Gastroesophageal sphincter (tissue), 4 donors: ENCODE measurements around the gene SUV39H2. TPM values are rescaled to one million over a fixed set of nuclear protein-coding genes. Genes with fewer than 3 reads are reported as not detected.
"Not testable (repeated sequence)": the region's sequence is repeated elsewhere in the genome, so short reads cannot be mapped to it uniquely, and the experiment has no call there.

Experiments used
- ATAC-seq: fragments of 150-250 bp; one replicate; pipeline ENCODE4 v1.9.1; 2016; ENCODE audit warnings: mild to moderate bottlenecking, moderate library complexity
- H3K27ac ChIP-seq, 4 donors: fragments of 200-600 bp; sonication (generic) in 3 of 4; 1 replicate in 3 of 4; 2 replicates in 1 of 4; pipeline ENCODE4 v1.5.1; 2016 to 2019
- H3K27me3 ChIP-seq: fragments of 200-600 bp; sonication (generic); one replicate; pipeline ENCODE4 v1.5.1; 2019
- H3K36me3 ChIP-seq, 2 donors: fragments of 200-600 bp; sonication (generic); one replicate each; pipeline ENCODE4 v1.5.1; 2019; ENCODE audit warnings: control low read depth in 1 of 2
- H3K4me1 ChIP-seq, 3 donors: fragments of 200-600 bp; sonication (generic); 1 replicate in 2 of 3; 2 replicates in 1 of 3; pipeline ENCODE4 v1.5.1; 2016 to 2019; ENCODE audit warnings: control low read depth in 2 of 3
- H3K4me3 ChIP-seq, 2 donors: fragments of 200-600 bp; sonication (generic); one replicate each; pipeline ENCODE4 v1.5.1; 2019; ENCODE audit warnings: mild to moderate bottlenecking in 1 of 2, moderate library complexity in 1 of 2
- H3K9me3 ChIP-seq, 3 donors: fragments of 200-600 bp; sonication (generic); one replicate each; pipeline ENCODE4 v1.5.1; 2017 to 2019; ENCODE audit warnings: control low read depth in 2 of 3
- CTCF ChIP-seq, 4 experiments: fragments of 200-600 bp in 2 of 4; fragments of 450-650 bp in 2 of 4; sonication (generic) in 1 of 4; IDR thresholded peaks; one replicate each; pipeline ENCODE4 v1.5.1; 2017 to 2019; ENCODE audit warnings: antibody characterized with exemption in 4 of 4, mild to moderate bottlenecking in 2 of 4, moderate library complexity in 2 of 4
- EP300 ChIP-seq: sonication (generic); formaldehyde crosslinking; IDR thresholded peaks from one replicate; pipeline ENCODE4 v1.6.1; 2017; ENCODE audit warnings: antibody characterized with exemption, mild to moderate bottlenecking
- POLR2A ChIP-seq, 2 donors: fragments of 450-650 bp; IDR thresholded peaks; one replicate each; pipeline ENCODE4 v1.6.1; 2017; ENCODE audit warnings: antibody characterized with exemption in 2 of 2, mild to moderate bottlenecking in 2 of 2, moderate library complexity in 1 of 2
- POLR2AphosphoS5 ChIP-seq: sonication (generic); formaldehyde crosslinking; IDR thresholded peaks from one replicate; pipeline ENCODE4 v1.6.1; 2017; ENCODE audit warnings: antibody characterized with exemption
- WGBS, 2 donors: methylation state at CpG; one replicate each; pipeline ENCODE4 v1.1.5; 2018; ENCODE audit warnings: low coverage in 1 of 2; 5-methylcytosine and 5-hydroxymethylcytosine counted together
- total RNA-seq, 4 donors: library from RNA; depleted of rRNA; stranded (reverse); fragments of >200 nt; gene quantifications; one replicate each; pipeline ENCODE4 v1.1.0, GENCODE V29; 2016

The SUV39H2 gene
- total RNA-seq, 4 donors from 2014 or later = 4.4 to 6.2 (median 5.1) TPM

- Histone ChIP-seq H3K4me3 (no peak overlapping the region), H3K9me3 (no peaks in the 10 kb centered on the region), H3K4me1 (no peaks in the 10 kb centered on the region), H3K27me3 (no peaks in the 10 kb centered on the region), H3K36me3 (peaks cover 0 to 100% of the 10 kb centered on the region in 2 donors), H3K27ac (no peak overlapping the region)
- ATAC-seq = no peak
- WGBS, 2 donors = 96 to 97% methylated on average over 12 to 13 of the region's 13 CpGs
- TF ChIP-seq CTCF (IDR thresholded peaks at IDR 0.05) = no peak
- no peak for TF ChIP-seq POLR2A (IDR thresholded peaks at IDR 0.05)
- no peak for TF ChIP-seq POLR2AphosphoS5
- no peak for TF ChIP-seq EP300
Measured at GRCh38 chr10:14926722-14927416, 48.2 kb downstream of the SUV39H2 start.

- Histone ChIP-seq H3K4me3 (no peak overlapping the region), H3K4me1 (no peaks in the 10 kb centered on the region), H3K27me3 (no peaks in the 10 kb centered on the region), H3K27ac (no peak overlapping the region), H3K9me3 (no peaks in the 10 kb centered on the region), H3K36me3 (peaks cover 0 to 100% of the 10 kb centered on the region in 2 donors)
- ATAC-seq = no peak
- WGBS, 2 donors = 92 to 94% methylated on average over 10 of the region's 10 CpGs
- TF ChIP-seq POLR2A (IDR thresholded peaks at IDR 0.05) (no peak), CTCF (IDR thresholded peaks at IDR 0.05) (no peak), POLR2AphosphoS5 (no peak), EP300 (no peak)
Measured at GRCh38 chr10:14930610-14931009, 51.9 kb downstream of the SUV39H2 start.

GRCh38 chr10:14936584-14936983 lies 57.9 kb downstream of the SUV39H2 start:
- WGBS, 2 donors = 67% methylated on average over 1 of the region's 2 CpGs; no CpG with 5 or more reads in 1 of the 2 donors
- Histone ChIP-seq H3K27me3 (no peaks in the 10 kb centered on the region), H3K4me3 (no peak overlapping the region), H3K36me3 (peaks cover 0 to 77% of the 10 kb centered on the region in 2 donors), H3K27ac (no peak overlapping the region), H3K4me1 (no peaks in the 10 kb centered on the region), H3K9me3 (no peaks in the 10 kb centered on the region)
- TF ChIP-seq EP300 = no peak
- no peak for TF ChIP-seq CTCF (IDR thresholded peaks at IDR 0.05)
- TF ChIP-seq POLR2AphosphoS5 = no peak
- no peak for TF ChIP-seq POLR2A (IDR thresholded peaks at IDR 0.05)
- no peak for ATAC-seq

GRCh38 chr10:14938971-14939370 lies 60.3 kb downstream of the SUV39H2 start:
- peaks cover 0 to 76% of the 10 kb centered on the region in 2 donors for H3K36me3 ChIP-seq
- no CpG with 5 or more reads among the region's 5 CpGs for WGBS, 2 donors
- ATAC-seq, H3K4me3 ChIP-seq, H3K27ac ChIP-seq, H3K27me3 ChIP-seq, H3K9me3 ChIP-seq, H3K4me1 ChIP-seq: not testable (repeated sequence)

- not testable (repeated sequence) for H3K27me3 ChIP-seq, ATAC-seq, H3K4me1 ChIP-seq, H3K9me3 ChIP-seq, H3K27ac ChIP-seq, H3K4me3 ChIP-seq
- WGBS, 2 donors = 93 to 100% methylated on average over 1 to 7 of the region's 17 CpGs
- H3K36me3 ChIP-seq = peaks cover 0 to 81% of the 10 kb centered on the region in 2 donors
Measured at GRCh38 chr10:14942147-14942949, 63.7 kb downstream of the SUV39H2 start.

GRCh38 chr10:14942950-14943338 lies 64.3 kb downstream of the SUV39H2 start:
- not testable (repeated sequence) for H3K27me3 ChIP-seq, H3K4me1 ChIP-seq, H3K4me3 ChIP-seq, H3K27ac ChIP-seq, H3K9me3 ChIP-seq, ATAC-seq
- 88 to 95% methylated on average over 3 to 4 of the region's 7 CpGs for WGBS, 2 donors
- peaks cover 0 to 83% of the 10 kb centered on the region in 2 donors for H3K36me3 ChIP-seq
